PC-9 (cell line): ENCODE results near the gene ZNF593. TPM values are rescaled to one million over a fixed set of nuclear protein-coding genes. Genes with fewer than 3 reads are reported as not detected.
A peak's percentile ranks its signal among the peaks of the same experiment; 100 is the strongest.

Source experiments
- BruUV-seq: library from RNA; stranded (reverse); fragments of 400-500 nt; replicated peaks from 2 replicates; lab custom pipeline; 2021; lab: Mats Ljungman, UMichigan
- CTCF ChIA-PET: fragments of 300-600 bp; sonication (Branson Sonifier 250); formaldehyde crosslinking; loops from one replicate; lab custom pipeline; 2022; ENCODE audit warnings: antibody characterized with exemption; lab: Charles Lee
- POLR2A ChIA-PET: fragments of 300-600 bp; sonication (Branson Sonifier 250); formaldehyde crosslinking; loops from one replicate; lab custom pipeline; 2022; ENCODE audit warnings: antibody characterized with exemption; ENCODE audit not compliant: unreplicated experiment; lab: Charles Lee
- DNase-seq, 2 experiments: peaks; one replicate each; pipeline versions ENCODE4 v3.0.0 to v3.0.0-alpha.2; 2015 to 2022; ENCODE audit warnings: mixed read lengths in 1 of 2
- H2AFZ ChIP-seq: fragments of 200-600 bp; sonication (generic); 2 replicates; pipeline ENCODE4 v1.8.1; 2017; ENCODE audit warnings: antibody characterized with exemption
- H3F3A ChIP-seq: fragments of 200-600 bp; sonication (generic); 2 replicates; pipeline ENCODE4 v1.8.1; 2017; ENCODE audit warnings: antibody characterized with exemption, mild to moderate bottlenecking, low read depth; ENCODE audit not compliant: insufficient read depth
- H3K27ac ChIP-seq: fragments of 200-600 bp; sonication (generic); 2 replicates; pipeline ENCODE4 v1.6.1; 2016; ENCODE audit warnings: mixed run types
- H3K27me3 ChIP-seq: fragments of 200-600 bp; sonication (generic); 2 replicates; pipeline ENCODE4 v1.6.1; 2016; ENCODE audit warnings: low read depth, mixed run types; ENCODE audit not compliant: insufficient read depth
- H3K36me3 ChIP-seq: fragments of 200-600 bp; sonication (generic); 2 replicates; pipeline ENCODE4 v1.6.1; 2016; ENCODE audit warnings: low read depth, mixed run types
- H3K4me1 ChIP-seq: fragments of 200-600 bp; sonication (generic); replicated peaks from 2 replicates; pipeline ENCODE4 v1.6.1; 2016; ENCODE audit warnings: mixed run types; ENCODE audit not compliant: insufficient read depth
- H3K4me2 ChIP-seq: fragments of 200-600 bp; sonication (generic); 2 replicates; pipeline ENCODE4 v1.6.1; 2017; ENCODE audit warnings: mixed run types
- H3K4me3 ChIP-seq: fragments of 200-600 bp; sonication (generic); 2 replicates; pipeline ENCODE4 v1.6.1; 2016; ENCODE audit warnings: mixed run types
- H3K79me2 ChIP-seq: fragments of 200-600 bp; sonication (generic); 2 replicates; pipeline ENCODE4 v1.6.1; 2017; ENCODE audit warnings: low read depth, mixed run types
- H3K9me2 ChIP-seq: fragments of 200-600 bp; sonication (generic); 2 replicates; pipeline ENCODE4 v1.8.1; 2017; ENCODE audit warnings: mild to moderate bottlenecking; ENCODE audit not compliant: insufficient read depth
- H3K9me3 ChIP-seq: fragments of 200-600 bp; sonication (generic); 2 replicates; pipeline ENCODE4 v1.8.1; 2016; ENCODE audit warnings: low read depth; ENCODE audit not compliant: insufficient read depth
- H4K20me1 ChIP-seq: fragments of 200-600 bp; sonication (generic); 2 replicates; pipeline ENCODE4 v1.8.1; 2017; ENCODE audit not compliant: insufficient read depth
- EZH2 ChIP-seq: fragments of 200-600 bp; sonication (generic); IDR thresholded peaks from 2 replicates; pipeline ENCODE4 v1.8.0; 2017; ENCODE audit warnings: antibody characterized with exemption, low read depth
- intact Hi-C: fragments of 100-400 bp; cut with micrococcal nuclease; formaldehyde crosslinking; loops from one replicate; pipeline ENCODE4 v1.10.0; 2022; ENCODE audit not compliant: unreplicated experiment
- total RNA-seq: library from RNA; stranded (reverse); gene quantifications from 2 replicates; pipeline ENCODE4 v1.2.3, GENCODE V29; 2021
- TF ChIP-seq, protein P1 (sequence below): fragments of 200-600 bp; sonication (generic); conservative IDR thresholded peaks from 2 replicates; pipeline ENCODE4 v1.6.1; 2017; ENCODE audit warnings: mixed run types, antibody characterized with exemption, mild to moderate bottlenecking, moderate library complexity

Gene ZNF593
- total RNA-seq, 1 experiment from 2014 or later: 37.0 TPM

DNA sequence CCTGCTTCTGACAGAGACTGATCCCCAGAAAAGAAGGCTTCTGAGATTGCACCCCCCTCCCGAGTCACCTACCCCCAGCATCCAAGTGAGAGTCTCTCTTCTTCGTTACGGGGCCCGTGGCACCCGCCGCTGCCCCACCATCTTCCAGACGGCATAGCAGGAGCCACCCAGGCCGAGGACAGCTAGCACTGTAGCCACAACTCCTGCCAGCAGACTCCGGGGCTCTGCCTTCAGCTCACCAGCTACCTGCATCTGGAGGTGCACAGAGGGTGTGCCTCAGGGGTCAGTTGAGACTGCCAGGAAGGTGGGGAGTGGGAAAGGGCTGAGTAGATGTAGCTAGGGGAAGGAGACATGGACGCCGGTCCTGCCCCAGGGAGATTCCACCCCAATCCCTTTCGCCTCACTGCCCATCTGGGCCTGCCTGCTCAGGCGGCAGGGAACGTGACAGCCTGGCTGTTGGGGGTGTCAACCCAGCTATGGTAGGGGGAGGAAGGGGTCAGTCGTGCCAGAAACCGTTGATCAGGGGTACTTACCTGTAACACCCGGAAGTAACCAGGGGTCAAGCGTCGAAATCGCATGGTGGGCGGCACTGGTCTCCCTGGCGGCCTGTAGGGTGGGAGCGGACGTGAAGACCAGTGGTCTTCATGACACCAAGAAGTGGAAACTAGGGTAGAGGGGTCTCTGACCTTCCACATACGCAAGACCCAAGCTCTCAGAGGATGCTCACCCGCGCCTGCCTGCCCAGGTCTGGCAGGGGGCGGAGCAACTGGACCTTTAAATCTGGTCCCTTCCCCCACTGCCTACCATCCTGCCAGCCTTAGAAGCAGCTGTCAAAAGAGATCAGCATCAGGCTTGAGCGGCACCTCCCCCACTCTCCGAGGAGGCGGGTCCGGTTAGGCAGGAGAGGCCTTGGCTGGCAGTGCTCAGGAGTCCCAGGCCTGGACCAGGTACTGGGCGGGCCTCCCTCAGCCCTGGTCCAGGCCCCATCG is 1.7 kb downstream of the ZNF593 start, which contains the start of gene ZNF593OS:
Gene ZNF593OS (minus strand): TSS at position 749 of the 989 bp plus-strand sequence. CDS start 171 bp downstream, at position 578.
- Histone ChIP-seq H3K9me3 (no peaks in the 10 kb centered on the region), H3K79me2 (peaks cover 16% of the 10 kb centered on the region), H2AFZ (no peak within 1 kb of the TSS), H3F3A (peaks cover 18% of the 10 kb centered on the region; the same call in 1 of the 2 replicates), H3K27ac (no peak within 1 kb of the TSS), H3K9me2 (no peaks in the 10 kb centered on the region), H3K4me3 (peak within 1 kb of the TSS; percentile 99), H3K36me3 (no peaks in the 10 kb centered on the region), H4K20me1 (no peaks in the 10 kb centered on the region), H3K4me1 (peaks cover 6% of the 10 kb centered on the region; the same call in 1 of the 2 replicates), H3K27me3 (no peaks in the 10 kb centered on the region), H3K4me2 (peak within 1 kb of the TSS; percentile 96)
- no peak for TF ChIP-seq EZH2
- TF ChIP-seq, protein P1, sequence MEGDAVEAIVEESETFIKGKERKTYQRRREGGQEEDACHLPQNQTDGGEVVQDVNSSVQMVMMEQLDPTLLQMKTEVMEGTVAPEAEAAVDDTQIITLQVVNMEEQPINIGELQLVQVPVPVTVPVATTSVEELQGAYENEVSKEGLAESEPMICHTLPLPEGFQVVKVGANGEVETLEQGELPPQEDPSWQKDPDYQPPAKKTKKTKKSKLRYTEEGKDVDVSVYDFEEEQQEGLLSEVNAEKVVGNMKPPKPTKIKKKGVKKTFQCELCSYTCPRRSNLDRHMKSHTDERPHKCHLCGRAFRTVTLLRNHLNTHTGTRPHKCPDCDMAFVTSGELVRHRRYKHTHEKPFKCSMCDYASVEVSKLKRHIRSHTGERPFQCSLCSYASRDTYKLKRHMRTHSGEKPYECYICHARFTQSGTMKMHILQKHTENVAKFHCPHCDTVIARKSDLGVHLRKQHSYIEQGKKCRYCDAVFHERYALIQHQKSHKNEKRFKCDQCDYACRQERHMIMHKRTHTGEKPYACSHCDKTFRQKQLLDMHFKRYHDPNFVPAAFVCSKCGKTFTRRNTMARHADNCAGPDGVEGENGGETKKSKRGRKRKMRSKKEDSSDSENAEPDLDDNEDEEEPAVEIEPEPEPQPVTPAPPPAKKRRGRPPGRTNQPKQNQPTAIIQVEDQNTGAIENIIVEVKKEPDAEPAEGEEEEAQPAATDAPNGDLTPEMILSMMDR: no peak
- intact Hi-C loops: loop anchor here (10.0 kb wide), 1 partner anchor 243 kb away; the partner anchor contains the start of gene LIN28A
- no TSS peak for BruUV-seq
- ChIA-PET POLR2A (no interaction called here), CTCF (no interaction called here)
- DNase-seq: no peak

- BruUV-seq: no TSS peak
- ChIA-PET POLR2A (interaction anchor here (0.5 kb wide), 1 partner anchor 148 kb away, joined by 3 read pairs; no protein-coding TSS in a partner anchor), CTCF (no interaction called here)
- Histone ChIP-seq H2AFZ (no peak overlapping the region), H3K36me3 (no peaks in the 10 kb centered on the region), H3K79me2 (peaks cover 25% of the 10 kb centered on the region), H3F3A (peaks cover 31% of the 10 kb centered on the region), H3K4me2 (no peak overlapping the region), H3K9me3 (no peaks in the 10 kb centered on the region), H3K4me1 (peaks cover 17% of the 10 kb centered on the region), H3K27ac (no peak overlapping the region), H3K27me3 (no peaks in the 10 kb centered on the region), H3K9me2 (no peaks in the 10 kb centered on the region), H4K20me1 (no peaks in the 10 kb centered on the region), H3K4me3 (no peak overlapping the region)
- DNase-seq: no peak
- no peak for TF ChIP-seq EZH2
- TF ChIP-seq, protein P1: no peak
- intact Hi-C loops: loop anchor here (10.0 kb wide), 1 partner anchor 239 kb away; the partner anchor contains the start of gene LIN28A
Measured at GRCh38 chr1:26175346-26175745, 5.6 kb downstream of the ZNF593 start.

- peak within 1 kb of the TSS; percentile 67 for H3K4me3 ChIP-seq
- peak within 1 kb of the TSS; percentile 64 for H3K27ac ChIP-seq
- no peaks in the 10 kb centered on the region for H4K20me1 ChIP-seq
- H3K36me3 ChIP-seq: no peaks in the 10 kb centered on the region; the same call in 1 of the 2 replicates
- no peaks in the 10 kb centered on the region for H3K9me3 ChIP-seq
- TF ChIP-seq, protein P1: peak; percentile 71
- TF ChIP-seq EZH2: no peak
- peak within 1 kb of the TSS; percentile 84 for H2AFZ ChIP-seq
- peak; percentile 88 to 89 for DNase-seq
- no peaks in the 10 kb centered on the region for H3K9me2 ChIP-seq
- H3K27me3 ChIP-seq: no peaks in the 10 kb centered on the region
- peaks cover 21% of the 10 kb centered on the region for H3K4me1 ChIP-seq
- no TSS peak for BruUV-seq
- H3K4me2 ChIP-seq: peak within 1 kb of the TSS; percentile 91
- ChIA-PET CTCF (interaction anchor here (0.5 to 1.1 kb wide), 5 partner anchors 33 to 751 kb away, joined by 3 to 7 read pairs (median 5); partner anchors contain the start of genes CEP85 and PAFAH2), POLR2A (interaction anchor here (0.5 to 0.6 kb wide), 4 partner anchors 8 to 328 kb away, joined by 3 to 8 read pairs (median 4); partner anchors contain the start of gene ZNF593)
- intact Hi-C loops: loop anchor here (1.0 to 10.0 kb wide), 2 partner anchors 57 to 238 kb away; partner anchors contain the start of genes CEP85 and LIN28A
- peaks cover 40% of the 10 kb centered on the region for H3F3A ChIP-seq
- peaks cover 14% of the 10 kb centered on the region for H3K79me2 ChIP-seq
Measured at GRCh38 chr1:26177182-26177684, 7.5 kb downstream of the ZNF593 start, which contains the start of gene CNKSR1. TSS of gene CNKSR1 (plus strand) at chr1:26177491. CDS start at chr1:26177548, 57 bp downstream.
